ENCODE measurements around the gene PTPN11.
"Not testable (repeated sequence)": the region's sequence is repeated elsewhere in the genome, so short reads cannot be mapped to it uniquely, and the experiment has no call there.

PTPN11 gene

GRCh38 chr12:112409906-112410244, 8.9 kb upstream of the PTPN11 start:
- DNase-seq: no peak

DNA sequence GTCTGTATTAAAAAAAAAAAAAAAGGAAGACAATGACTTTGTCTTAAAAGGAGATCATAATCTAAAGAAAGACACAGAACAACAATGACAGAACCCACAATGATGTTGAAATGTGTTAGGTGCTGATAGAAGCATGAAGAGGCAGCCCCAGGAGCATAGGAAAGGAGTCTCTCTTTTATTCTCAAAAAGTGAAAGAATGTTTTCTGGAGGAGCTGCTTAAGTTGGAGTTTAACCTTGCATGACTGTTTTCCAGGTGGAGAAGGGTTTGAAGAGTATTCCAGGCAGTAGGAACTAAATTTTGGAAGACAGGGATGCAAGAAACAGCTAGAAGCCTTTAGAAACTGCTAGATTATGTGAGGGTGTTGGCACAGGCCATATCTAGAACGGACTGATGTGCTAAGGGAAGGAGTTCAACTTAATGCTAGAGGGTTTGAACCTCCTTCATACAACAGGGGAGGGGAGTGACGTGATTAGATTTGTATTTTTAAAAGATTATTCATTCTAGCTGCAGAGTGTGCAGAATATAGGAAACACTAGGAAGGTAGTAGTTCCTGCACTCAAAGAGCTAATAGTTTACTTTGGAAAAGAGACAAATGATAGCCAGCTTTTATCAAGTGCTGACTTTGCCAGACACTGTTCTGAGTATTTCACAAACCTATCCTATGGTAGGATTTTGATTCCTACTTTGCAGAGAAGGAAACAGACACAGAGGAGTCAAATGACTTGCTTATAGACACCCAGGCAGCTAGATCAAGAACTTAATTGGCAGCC, 4.7 kb upstream of the PTPN11 start:
- no peak for DNase-seq

DNA sequence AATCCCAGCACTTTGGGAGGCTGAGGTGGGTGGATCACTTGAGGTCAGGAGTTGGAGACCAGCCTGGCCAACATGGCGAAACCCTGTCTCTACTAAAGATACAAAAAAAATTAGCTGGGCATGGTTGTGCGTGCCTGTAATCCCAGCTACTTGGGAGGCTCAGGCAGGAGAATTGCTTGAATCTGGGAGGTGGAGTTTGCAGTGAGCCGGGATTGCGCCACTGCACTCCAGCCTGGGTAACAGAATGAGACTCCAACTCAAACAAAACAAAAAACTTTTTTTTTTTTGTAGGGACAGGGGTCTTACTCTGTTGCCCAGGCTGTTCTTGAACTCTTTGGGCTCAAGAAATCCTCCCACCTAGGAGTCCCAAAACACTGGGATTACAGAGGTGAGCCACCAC, 3.3 kb upstream of the PTPN11 start:
- DNase-seq: not testable (repeated sequence)

GRCh38 chr12:112418273-112418607, 507 bp upstream of the PTPN11 start:
- no peak for DNase-seq

DNA sequence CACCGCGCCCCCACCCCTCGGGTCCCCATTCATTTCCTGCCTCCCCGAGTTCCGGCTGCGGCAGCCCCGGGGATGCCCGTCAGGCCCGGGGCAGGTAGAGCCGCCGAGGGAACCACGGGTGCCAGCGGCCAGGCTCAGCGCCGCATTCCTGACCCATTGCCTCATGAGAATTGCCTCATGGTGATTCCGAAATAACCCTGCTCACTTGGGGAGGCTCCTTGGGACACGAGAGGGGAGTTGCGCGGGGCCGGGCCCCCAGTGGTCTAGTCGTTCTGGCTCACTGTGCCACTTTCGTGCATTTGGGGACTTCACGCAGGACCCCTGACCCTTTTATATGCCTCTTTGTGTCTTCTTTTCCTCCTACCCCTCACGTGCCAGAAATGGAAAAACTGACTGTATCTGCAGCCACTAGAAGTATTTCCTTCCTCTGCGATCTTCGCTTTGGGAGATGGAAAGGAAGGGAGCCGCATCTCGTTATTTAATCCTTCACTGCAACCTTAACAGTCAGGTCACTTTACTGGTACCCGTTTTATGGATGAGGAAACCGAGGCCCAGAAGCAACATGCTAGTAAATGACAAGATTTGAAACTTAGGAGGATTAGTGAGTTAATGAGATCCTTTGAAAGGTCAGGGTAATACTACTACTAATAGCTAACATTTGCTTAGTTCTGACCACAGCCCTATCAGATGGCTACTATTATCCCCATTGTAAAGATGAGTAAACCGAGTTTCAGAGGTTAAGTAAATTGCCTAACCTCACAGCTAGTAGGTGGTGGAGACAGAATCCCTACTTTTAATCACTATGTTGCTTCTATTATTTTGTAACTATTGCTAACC, 768 bp downstream of the PTPN11 start:
- peak; percentile 75 for DNase-seq

GRCh38 chr12:112420740-112421139, 2.0 kb downstream of the PTPN11 start:
- DNase-seq: no peak

GRCh38 chr12:112421363-112421762, 2.6 kb downstream of the PTPN11 start:
- no peak for DNase-seq

DNA sequence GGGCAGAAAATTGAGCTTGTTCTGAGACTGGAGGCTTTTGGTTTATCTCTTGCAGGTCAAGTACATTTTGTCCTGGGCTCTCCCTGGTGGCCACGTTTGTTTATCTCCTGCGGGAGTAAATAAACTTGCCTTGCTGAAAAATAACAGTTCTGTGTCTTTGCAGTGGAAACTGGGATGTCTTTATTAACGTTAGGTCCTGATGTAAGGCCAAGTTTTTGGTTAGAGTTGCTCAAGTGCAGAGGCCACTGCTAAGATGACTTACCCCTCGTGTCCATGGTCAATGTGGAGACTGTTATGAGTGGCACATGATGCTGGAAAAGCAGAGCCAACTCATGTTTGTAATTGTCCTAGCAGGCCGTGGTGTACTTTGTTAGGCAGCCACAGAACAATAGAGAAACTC, 3.8 kb downstream of the PTPN11 start:
- DNase-seq: no peak

GRCh38 chr12:112424126-112424525, 5.4 kb downstream of the PTPN11 start:
- DNase-seq: no peak

- no peak for DNase-seq
Observed at GRCh38 chr12:112425582-112426382, 7.0 kb downstream of the PTPN11 start.

- no peak for DNase-seq
Observed at GRCh38 chr12:112427760-112428159, 9.0 kb downstream of the PTPN11 start.

DNA sequence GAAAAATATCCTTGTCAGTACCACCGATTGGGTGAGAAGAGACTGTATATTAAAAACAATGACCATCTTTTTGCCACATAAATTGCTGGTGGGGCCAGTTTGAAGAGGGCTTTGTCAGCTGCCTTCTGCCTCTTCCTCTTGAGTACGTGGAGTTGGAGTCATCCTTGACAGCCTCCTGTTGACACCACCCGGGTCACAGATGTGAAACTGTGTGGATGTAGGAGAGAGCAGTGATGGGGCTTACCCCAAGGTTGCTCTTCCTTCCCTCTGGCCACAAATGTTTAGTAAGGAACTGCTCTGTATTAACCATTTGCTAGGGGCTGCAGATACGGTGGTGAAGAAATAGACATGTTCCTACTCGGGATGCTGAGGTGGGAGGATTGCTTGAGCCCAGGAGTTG, 12.2 kb downstream of the PTPN11 start:
- no peak for DNase-seq

DNA sequence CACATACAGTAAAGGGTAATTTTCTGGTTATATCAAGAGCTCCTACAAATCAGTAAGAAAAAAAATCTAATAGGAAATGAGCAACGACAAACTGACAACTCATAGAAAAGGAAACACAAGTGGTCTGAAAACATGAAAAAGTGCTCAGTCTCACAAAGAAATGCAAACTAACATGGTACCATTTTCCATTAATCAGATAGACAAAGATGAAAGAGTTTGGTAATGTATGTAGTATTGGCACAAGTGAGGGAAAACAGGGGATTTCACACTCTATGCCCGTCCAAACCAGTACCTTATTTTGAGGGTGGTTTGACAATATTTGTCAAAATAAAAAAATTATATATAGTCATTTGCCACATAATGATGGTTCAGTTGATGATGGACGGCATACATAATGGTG, 13.2 kb downstream of the PTPN11 start:
- no peak for DNase-seq

DNA sequence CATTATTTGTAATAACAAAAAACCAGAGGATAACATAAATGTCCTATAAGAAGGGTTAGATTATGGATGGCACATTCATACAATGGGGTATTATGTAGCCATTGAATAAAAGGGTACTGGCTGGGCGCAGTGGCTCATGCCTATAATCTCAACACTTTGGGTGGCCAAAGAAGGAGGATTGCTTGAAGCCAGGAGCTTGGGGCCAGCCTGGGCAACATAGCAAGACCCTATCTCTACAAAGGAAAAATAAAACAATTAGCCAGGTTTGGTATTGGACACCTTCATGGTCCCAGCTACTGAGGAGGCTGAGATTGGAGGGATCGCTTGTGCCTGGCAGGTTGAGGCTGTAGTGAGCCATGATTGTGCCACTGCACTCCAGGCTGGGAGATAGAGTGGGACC, 14.8 kb downstream of the PTPN11 start:
- no peak for DNase-seq

DNA sequence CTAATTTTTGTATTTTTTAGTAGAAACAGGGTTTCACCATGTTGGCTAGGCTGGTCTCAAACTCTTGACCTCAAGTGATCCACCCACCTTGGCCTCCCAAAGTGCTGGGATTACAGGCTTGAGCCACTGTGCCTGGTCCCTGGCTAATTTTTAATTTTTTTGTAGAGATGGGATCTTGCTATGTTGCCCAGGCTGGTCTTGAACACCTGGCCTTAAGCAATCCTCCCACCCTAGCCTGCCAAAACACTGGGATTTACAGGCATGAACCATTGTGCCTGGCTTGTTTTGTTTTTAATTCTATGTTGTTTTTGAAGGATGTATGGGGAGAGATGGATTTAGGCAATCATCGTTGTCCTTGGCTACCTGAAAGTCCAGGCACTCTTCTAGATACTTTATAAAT, 19.9 kb downstream of the PTPN11 start:
- DNase-seq: not testable (repeated sequence)

GRCh38 chr12:112439769-112440168, 21.0 kb downstream of the PTPN11 start:
- no peak for DNase-seq

- not testable (repeated sequence) for DNase-seq
Observed at GRCh38 chr12:112440653-112441052, 21.9 kb downstream of the PTPN11 start.

DNA sequence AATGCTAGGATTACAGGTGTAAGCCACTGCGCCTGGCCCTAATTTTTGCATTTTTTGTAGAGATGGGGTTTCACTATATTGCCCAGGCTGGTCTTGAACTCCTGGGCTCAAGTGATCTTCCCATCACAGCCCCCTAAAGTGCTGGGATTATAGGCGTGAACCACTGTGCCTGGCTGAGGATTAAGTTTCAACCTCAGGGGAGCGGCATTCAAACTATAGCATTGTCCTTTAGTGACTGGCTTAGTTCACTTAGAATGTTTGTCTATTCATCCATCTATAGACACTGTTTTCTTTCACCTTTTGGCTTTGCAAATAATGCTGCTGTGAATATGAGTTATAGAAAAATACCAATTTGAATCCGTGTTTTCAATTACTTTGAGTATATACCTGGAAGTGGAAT, 25.2 kb downstream of the PTPN11 start:
- DNase-seq: no peak

DNA sequence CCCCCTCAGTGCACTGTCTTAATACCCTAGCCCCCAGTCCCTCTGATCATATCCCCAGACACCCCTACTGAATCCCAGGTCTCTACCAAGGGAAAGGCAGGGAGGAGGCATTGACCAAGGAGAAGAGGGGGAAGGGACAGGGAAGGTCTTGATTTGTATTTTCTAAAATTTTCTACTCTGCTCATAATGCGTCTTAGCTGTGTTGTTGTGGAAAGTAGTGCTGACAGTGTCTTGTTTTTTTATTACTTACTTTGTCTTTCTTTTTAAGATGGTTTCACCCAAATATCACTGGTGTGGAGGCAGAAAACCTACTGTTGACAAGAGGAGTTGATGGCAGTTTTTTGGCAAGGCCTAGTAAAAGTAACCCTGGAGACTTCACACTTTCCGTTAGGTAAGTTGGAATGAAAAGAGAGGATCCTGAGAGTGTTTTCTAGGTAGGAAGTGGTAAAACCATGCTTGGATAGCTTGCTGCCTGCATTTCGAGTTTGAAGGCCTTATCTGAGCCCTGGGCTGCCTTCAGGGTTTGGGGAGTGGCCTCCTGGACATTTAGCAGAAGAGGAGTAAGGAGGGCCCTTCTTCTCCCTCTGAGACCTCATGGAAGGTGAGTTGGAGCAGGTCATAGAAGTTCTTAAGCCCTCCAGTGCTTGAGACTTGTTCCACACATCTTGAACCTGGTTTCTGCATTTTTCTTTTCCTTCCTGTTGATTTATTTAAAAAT, 27.4 kb downstream of the PTPN11 start:
- DNase-seq: no peak

GRCh38 chr12:112447106-112447505, 28.4 kb downstream of the PTPN11 start:
- DNase-seq: no peak

DNA sequence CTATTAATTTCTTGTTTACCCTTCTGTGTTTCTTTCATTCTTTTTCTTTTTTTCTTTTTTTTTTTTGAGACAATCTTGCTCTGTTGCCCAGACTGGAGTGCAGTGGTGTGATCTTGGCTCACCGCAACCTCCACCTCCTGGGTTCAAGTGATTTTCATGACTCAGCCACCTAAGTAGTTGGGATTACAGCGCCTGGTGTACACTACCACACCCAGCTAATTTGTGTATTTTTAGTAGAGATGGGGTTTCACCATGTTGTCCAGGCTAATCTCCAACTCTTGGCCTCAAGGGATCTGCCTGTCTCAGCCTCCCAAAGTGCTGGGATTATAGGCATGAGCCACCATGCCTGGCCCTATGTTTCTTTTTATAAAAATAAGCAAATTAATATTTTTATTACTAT, 29.4 kb downstream of the PTPN11 start:
- DNase-seq: not testable (repeated sequence)

- DNase-seq: no peak
Observed at GRCh38 chr12:112450725-112451124, 32.0 kb downstream of the PTPN11 start.

GRCh38 chr12:112456029-112456428, 37.3 kb downstream of the PTPN11 start:
- DNase-seq: no peak

Data from femur (tissue), 1 donor.